ENCODE results near the gene SPTSSB. TPM values are rescaled to one million over a fixed set of nuclear protein-coding genes. Genes with fewer than 3 reads are reported as not detected.

The SPTSSB gene
- total RNA-seq, 1 experiment from 2014 or later, result not detected

GRCh38 chr3:161343540-161343939 is 27.8 kb downstream of the SPTSSB start:
- CTCF ChIA-PET, result interaction anchor here (1.1 kb wide), 1 partner anchor 69 kb away, joined by 4 read pairs; no protein-coding TSS in a partner anchor
- POLR2A ChIA-PET, result interaction anchor here (0.7 kb wide), 1 partner anchor 9 kb away, joined by 3 read pairs; no protein-coding TSS in a partner anchor

GRCh38 chr3:161342629-161343028 is 28.7 kb downstream of the SPTSSB start:
- ChIA-PET CTCF (no interaction called here), POLR2A (no interaction called here)
- TF ChIP-seq CTCF (IDR thresholded peaks at IDR 0.05; ENCODE audit: unreplicated experiment), result no peak
- BruUV-seq (replicated peaks), result no TSS peak
- no peak overlapping the region for H3K27ac Mint-ChIP-seq (ENCODE audit: low read depth, unreplicated experiment)
- no peaks in the 10 kb centered on the region for H3K27me3 Mint-ChIP-seq (ENCODE audit: insufficient read depth, unreplicated experiment)
- intact Hi-C loops (cut with micrococcal nuclease), result no loop called here
- DNase-seq (ENCODE audit: unreplicated experiment), result no peak
- no peaks in the 10 kb centered on the region for H3K36me3 Mint-ChIP-seq (ENCODE audit: insufficient read depth, unreplicated experiment)
- H3K4me3 Mint-ChIP-seq (ENCODE audit: unreplicated experiment), result no peak overlapping the region
- no peaks in the 10 kb centered on the region for H3K9me3 Mint-ChIP-seq (ENCODE audit: unreplicated experiment)
- H3K4me1 Mint-ChIP-seq (ENCODE audit: insufficient read depth, unreplicated experiment), result no peaks in the 10 kb centered on the region

More at GRCh38 chr3:161343540-161343939, 27.8 kb downstream of the SPTSSB start:
- no peak for TF ChIP-seq CTCF (IDR thresholded peaks at IDR 0.05; ENCODE audit: unreplicated experiment)
- H3K4me1 Mint-ChIP-seq (ENCODE audit: insufficient read depth, unreplicated experiment), result no peaks in the 10 kb centered on the region
- no TSS peak for BruUV-seq (replicated peaks)
- no peaks in the 10 kb centered on the region for H3K9me3 Mint-ChIP-seq (ENCODE audit: unreplicated experiment)
- intact Hi-C loops (cut with micrococcal nuclease), result no loop called here
- H3K27me3 Mint-ChIP-seq (ENCODE audit: insufficient read depth, unreplicated experiment), result no peaks in the 10 kb centered on the region
- no peak for DNase-seq (ENCODE audit: unreplicated experiment)
- no peaks in the 10 kb centered on the region for H3K36me3 Mint-ChIP-seq (ENCODE audit: insufficient read depth, unreplicated experiment)
- H3K27ac Mint-ChIP-seq (ENCODE audit: low read depth, unreplicated experiment), result no peak overlapping the region
- no peak overlapping the region for H3K4me3 Mint-ChIP-seq (ENCODE audit: unreplicated experiment)

- no peaks in the 10 kb centered on the region for H3K27me3 Mint-ChIP-seq (ENCODE audit: insufficient read depth, unreplicated experiment)
- intact Hi-C loops (cut with micrococcal nuclease), result no loop called here
- POLR2A ChIA-PET, result interaction anchor here (0.7 kb wide), 1 partner anchor 314 kb away, joined by 3 read pairs; no protein-coding TSS in a partner anchor
- BruUV-seq (replicated peaks), result no TSS peak
- no peak for TF ChIP-seq CTCF (IDR thresholded peaks at IDR 0.05; ENCODE audit: unreplicated experiment)
- CTCF ChIA-PET, result interaction anchor here (0.7 to 0.9 kb wide), 2 partner anchors 16 to 162 kb away, joined by 3 read pairs; no protein-coding TSS in a partner anchor
- no peak overlapping the region for H3K4me3 Mint-ChIP-seq (ENCODE audit: unreplicated experiment)
- H3K36me3 Mint-ChIP-seq (ENCODE audit: insufficient read depth, unreplicated experiment), result no peaks in the 10 kb centered on the region
- no peaks in the 10 kb centered on the region for H3K4me1 Mint-ChIP-seq (ENCODE audit: insufficient read depth, unreplicated experiment)
- H3K27ac Mint-ChIP-seq (ENCODE audit: low read depth, unreplicated experiment), result no peak overlapping the region
- DNase-seq (ENCODE audit: unreplicated experiment), result no peak
- no peaks in the 10 kb centered on the region for H3K9me3 Mint-ChIP-seq (ENCODE audit: unreplicated experiment)
Observed at GRCh38 chr3:161339517-161340500, 31.5 kb downstream of the SPTSSB start.

GRCh38 chr3:161337311-161337710 is 34.0 kb downstream of the SPTSSB start:
- intact Hi-C loops (cut with micrococcal nuclease), result no loop called here
- Mint-ChIP-seq H3K36me3 (ENCODE audit: insufficient read depth, unreplicated experiment) (no peaks in the 10 kb centered on the region), H3K27ac (ENCODE audit: low read depth, unreplicated experiment) (no peak overlapping the region)

More at GRCh38 chr3:161337311-161337710, 34.0 kb downstream of the SPTSSB start:
- TF ChIP-seq CTCF (IDR thresholded peaks at IDR 0.05; ENCODE audit: unreplicated experiment), result no peak
- no peak for DNase-seq (ENCODE audit: unreplicated experiment)
- Mint-ChIP-seq H3K9me3 (ENCODE audit: unreplicated experiment) (no peaks in the 10 kb centered on the region), H3K4me1 (ENCODE audit: insufficient read depth, unreplicated experiment) (no peaks in the 10 kb centered on the region), H3K27me3 (ENCODE audit: insufficient read depth, unreplicated experiment) (no peaks in the 10 kb centered on the region), H3K4me3 (ENCODE audit: unreplicated experiment) (no peak overlapping the region)
- no TSS peak for BruUV-seq (replicated peaks)
- ChIA-PET POLR2A (no interaction called here), CTCF (interaction anchor here (0.6 to 1.3 kb wide), 2 partner anchors 10 to 85 kb away, joined by 3 read pairs; no protein-coding TSS in a partner anchor)
